Stimulated activated CD8-positive, alpha-beta memory T cell treated with anti-CD3 and anti-CD28 coated beads, Interleukin-7, amount 100 ng/mL, for 4 hours (primary cell): ENCODE results near the gene ST3GAL6.

Experiments used
- DNase-seq, 2 donors: peaks; one replicate each; pipeline ENCODE4 v3.0.0-alpha.2; 2020; ENCODE audit warnings: low read depth in 2 of 2

The ST3GAL6 gene, protein sequence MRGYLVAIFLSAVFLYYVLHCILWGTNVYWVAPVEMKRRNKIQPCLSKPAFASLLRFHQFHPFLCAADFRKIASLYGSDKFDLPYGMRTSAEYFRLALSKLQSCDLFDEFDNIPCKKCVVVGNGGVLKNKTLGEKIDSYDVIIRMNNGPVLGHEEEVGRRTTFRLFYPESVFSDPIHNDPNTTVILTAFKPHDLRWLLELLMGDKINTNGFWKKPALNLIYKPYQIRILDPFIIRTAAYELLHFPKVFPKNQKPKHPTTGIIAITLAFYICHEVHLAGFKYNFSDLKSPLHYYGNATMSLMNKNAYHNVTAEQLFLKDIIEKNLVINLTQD

DNA sequence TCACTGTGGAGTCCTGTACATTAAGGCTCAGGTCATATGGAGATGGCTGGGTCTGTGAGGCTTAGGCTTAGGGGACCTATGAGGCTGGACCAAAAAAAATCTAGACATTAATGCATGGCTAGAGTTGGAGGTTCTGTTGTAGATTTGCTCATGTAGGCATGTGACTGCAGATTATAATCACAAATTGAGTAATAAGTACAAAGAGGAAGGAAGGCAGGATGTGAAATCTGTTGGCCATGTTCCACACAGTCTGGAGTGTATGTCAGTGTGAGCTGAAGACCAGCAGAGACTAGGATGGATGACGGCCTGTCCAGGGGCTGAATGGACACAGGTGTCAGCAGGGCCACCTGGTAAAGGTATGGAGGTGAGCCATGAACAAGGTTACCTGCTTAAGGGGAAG is at the start of gene ST3GAL6:
Gene ST3GAL6, plus strand, starts transcription at position 265 of the 400 bp plus-strand sequence. CDS start 5,101 bp downstream, outside the sequence.
- DNase-seq: no peak

DNA sequence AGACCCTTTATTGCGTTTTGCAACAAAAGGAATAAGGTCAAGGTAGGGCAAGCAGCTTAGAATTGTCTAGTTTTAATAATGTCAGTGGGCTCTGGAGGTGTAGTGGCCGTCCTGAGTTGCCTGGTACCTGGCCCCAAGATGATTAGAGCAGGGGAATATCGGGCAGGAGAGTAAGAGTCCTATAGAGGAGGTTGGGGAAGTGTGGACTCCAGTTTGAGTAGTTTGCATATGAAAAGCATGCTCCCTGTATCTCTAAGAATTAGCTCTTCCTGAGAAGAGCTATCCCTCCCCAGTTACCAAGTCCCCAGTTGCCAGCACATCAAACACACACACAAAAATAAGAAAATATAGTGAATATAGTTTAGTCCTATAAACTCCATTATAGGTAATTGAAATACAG is 49.2 kb upstream of the ST3GAL6 start:
- no peak for DNase-seq

- DNase-seq: no peak
Measured at GRCh38 chr3:98717584-98717983, 45.6 kb upstream of the ST3GAL6 start.

- DNase-seq: no peak
Measured at GRCh38 chr3:98718730-98719129, 44.4 kb upstream of the ST3GAL6 start.

- DNase-seq: no peak
Measured at GRCh38 chr3:98721776-98722175, 41.4 kb upstream of the ST3GAL6 start.

DNA sequence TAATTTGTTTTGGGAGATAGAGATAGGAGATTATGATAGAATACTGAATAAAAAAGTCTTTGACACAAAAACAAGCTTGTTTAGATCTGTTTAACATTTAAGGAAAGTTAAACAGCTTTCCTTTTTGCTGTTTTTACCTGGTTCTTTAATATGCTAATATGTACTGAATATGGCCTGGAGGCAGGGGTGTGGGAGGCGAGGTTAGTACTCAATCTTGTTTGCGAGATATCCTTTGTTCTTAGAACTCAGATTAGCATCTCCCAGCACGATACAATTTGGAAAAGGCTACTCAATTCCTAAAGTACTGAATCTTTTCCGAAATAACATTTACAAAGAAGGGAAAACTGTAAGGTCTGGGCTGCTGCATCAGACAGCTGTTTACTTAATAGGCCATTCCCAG is 40.8 kb upstream of the ST3GAL6 start:
- no peak for DNase-seq

GRCh38 chr3:98725352-98725751 is 37.8 kb upstream of the ST3GAL6 start:
- DNase-seq: no peak

GRCh38 chr3:98726084-98726483 is 37.1 kb upstream of the ST3GAL6 start:
- DNase-seq: no peak

DNA sequence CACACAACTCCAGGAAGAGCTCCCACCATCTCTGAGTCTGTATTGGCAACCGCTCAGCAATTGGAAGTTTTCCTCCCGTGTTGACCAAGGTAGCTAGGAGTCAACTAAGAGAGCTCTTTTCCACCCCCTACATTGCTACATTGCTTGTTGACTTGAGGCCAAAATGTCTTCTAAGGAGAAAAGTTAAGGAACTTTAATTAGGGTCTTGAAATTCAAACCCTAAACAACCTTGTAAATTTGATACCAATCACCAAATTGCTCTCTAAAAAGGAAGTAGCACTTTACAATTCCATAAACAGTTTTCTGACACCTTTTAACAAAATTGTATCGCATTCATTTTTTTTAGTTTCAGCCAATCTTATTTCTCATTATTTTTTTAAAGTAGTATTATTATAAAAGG is 35.5 kb upstream of the ST3GAL6 start:
- DNase-seq: no peak

- DNase-seq: no peak
Measured at GRCh38 chr3:98728672-98729071, 34.5 kb upstream of the ST3GAL6 start.

- DNase-seq: peak in 1 of 2 donors; percentile 3
Measured at GRCh38 chr3:98730338-98730737, 32.8 kb upstream of the ST3GAL6 start.

GRCh38 chr3:98730886-98731537 is 32.1 kb upstream of the ST3GAL6 start:
- no peak for DNase-seq

DNA sequence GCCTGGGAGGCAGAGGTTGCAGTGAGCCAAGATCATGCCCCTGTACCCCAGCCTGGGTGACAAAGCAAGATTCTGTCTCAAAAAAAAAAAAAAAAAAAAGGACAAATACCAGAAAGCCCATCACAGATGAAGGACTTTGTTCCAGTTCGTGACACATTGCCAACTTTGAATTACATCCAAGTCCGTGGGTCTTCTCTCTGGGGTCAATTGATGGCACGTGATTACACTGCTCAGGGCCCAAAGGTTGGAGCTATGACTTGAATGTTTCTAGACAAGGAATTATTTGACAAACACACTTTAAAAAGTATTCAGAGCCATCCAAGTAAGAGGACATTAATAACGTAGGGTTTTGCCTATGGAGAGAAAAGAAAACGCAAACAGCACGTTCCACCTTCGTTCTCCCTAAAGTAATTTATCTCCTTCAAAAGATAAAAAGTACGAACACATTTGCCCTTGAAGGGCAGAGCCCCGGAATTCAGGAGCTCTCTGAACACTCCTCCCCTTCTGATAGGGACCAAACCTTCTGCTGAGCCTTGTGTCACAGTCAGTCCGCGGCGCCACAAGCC is 31.3 kb upstream of the ST3GAL6 start:
- no peak for DNase-seq

- DNase-seq: no peak
Measured at GRCh38 chr3:98732286-98733052, 30.7 kb upstream of the ST3GAL6 start.

DNA sequence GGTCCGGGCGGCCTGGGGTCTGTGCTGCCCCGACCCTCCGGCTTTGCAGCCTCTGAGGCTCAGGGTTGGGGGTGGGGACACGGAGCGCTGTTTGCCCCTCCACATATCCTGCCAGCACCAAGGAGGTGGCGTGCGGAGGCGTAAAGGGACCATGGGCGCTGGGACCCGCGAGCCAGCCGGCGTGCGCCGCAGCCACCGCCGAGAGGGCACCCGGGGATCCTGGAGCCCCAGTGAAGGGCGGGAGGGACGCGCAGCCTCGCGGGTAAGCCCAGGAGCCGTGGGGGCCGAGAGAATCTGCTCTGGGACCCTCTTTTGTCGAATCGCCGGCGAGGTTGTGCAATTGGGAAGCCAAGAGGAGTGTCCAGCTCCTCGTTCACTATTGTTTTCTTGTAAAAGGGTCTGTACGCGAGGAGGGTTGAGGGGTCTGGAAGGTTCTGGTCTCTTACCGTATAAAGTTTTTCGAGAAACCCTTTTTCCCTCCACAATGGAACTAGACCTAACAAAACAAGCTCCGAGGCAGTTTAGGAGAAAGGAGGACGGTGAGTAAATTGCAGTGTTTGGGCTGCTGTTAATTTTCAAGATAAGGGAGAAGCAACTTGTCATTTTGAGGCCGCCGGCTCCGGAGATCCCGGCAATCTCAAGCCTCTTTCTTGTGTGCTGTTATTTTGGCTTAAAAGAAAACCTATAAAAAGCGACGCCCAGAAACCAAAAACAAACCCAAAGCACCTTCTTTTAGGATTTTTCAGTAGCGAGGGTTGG is 29.9 kb upstream of the ST3GAL6 start:
- no peak for DNase-seq

DNA sequence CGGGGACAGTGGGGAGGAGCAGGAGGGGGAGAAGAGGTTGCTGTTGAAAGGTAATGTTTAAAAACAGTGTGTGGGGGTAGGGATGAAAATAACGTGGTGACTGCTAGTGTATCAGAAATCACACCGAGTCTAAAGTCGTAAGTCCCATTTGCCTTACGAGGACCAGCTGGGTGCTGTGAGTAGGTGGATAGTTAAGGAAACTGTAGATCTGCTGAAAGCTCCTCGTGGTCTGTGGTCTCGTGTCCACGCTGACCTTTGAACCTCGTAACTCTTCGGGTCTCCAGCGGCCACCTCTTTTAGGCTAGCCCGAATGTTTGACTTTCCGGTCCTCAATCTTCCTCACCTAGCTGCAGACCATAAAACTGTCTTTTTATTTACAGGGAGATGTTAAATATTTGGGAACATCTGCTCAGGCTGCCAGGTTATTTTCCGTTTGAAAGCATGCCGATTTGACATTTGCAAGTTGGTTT is 29.3 kb upstream of the ST3GAL6 start:
- no peak for DNase-seq

DNA sequence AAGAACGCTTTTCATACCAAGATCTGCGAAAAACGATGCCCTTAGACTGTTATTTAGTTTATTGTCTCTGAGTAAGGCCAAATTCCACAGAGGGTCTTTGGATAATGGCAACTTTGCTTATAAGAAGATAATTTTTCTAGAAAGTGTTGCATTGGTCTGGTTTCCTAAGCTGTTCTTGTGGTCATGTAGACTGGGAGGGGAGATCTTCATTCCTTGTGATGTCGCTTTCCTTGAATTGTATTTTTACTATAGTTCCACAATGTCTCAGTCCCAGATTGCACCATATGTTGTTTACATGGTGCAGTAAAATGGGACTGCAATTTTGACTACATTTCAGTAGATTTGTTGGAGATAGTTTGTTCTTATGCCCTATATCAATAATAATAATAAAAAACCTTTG is 28.8 kb upstream of the ST3GAL6 start:
- DNase-seq: no peak

DNA sequence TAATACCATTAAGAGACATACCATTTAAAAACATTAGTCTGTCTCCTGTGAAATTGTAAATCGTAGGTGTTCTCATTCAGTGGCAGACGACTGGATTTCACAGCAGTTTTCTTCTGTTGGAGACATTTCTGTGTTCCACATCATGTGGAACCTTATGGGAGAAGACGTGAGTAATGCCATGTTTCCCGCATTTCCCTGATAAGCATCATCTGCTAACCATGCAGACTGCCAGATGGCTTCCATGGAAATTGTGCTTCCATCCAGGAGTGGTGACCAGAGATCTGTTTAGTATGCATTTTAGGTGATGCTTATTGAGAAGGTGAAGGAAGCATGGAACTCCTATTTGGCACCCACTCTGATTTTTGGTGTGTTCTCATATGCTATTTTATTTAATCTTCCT is 28.4 kb upstream of the ST3GAL6 start:
- DNase-seq: no peak

DNA sequence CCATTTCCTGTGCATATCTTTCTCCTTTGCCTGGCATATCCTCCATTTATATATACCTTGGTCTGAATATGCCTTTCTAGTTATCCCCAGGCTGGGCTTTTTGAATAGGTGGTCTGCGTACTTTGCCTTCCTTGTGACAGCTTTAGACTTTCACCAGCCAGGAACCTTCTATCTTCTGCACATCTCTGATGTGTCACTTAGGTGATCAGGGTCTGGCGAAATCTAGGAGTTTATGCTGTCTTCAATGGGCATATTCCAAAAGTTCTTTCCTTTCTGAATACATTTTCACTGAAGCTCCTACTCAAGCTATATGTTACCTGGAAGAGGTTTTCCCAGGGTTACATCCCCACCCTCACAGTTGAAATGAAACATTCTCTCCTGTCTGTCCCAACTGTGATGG is 27.8 kb upstream of the ST3GAL6 start:
- DNase-seq: no peak

GRCh38 chr3:98735761-98736269 is 27.3 kb upstream of the ST3GAL6 start:
- no peak for DNase-seq

GRCh38 chr3:98737301-98737700 is 25.8 kb upstream of the ST3GAL6 start:
- no peak for DNase-seq
